Activated CD8-positive, alpha-beta memory T cell treated with anti-CD3 and anti-CD28 coated beads, Interleukin-2, amount 50 U/mL, for 4 hours (primary cell): ENCODE measurements around the gene AMPD2.
"Not testable (repeated sequence)": the region's sequence is repeated elsewhere in the genome, so short reads cannot be mapped to it uniquely, and the experiment has no call there.

Source experiments
- DNase-seq: peaks from one replicate; pipeline ENCODE4 v3.0.0-alpha.2; 2020

AMPD2 gene

GRCh38 chr1:109655615-109656519, 36.2 kb downstream of the AMPD2 start, which contains the start of gene GSTM4:
GSTM4 (plus strand) TSS chr1:109656099; CDS start chr1:109656390, 291 bp downstream.
- DNase-seq: peak; percentile 63

GRCh38 chr1:109657395-109657794, 37.8 kb downstream of the AMPD2 start:
- DNase-seq: no peak

- no peak for DNase-seq
Measured at GRCh38 chr1:109657970-109658369, 38.3 kb downstream of the AMPD2 start.

- no peak for DNase-seq
Measured at GRCh38 chr1:109658533-109659042, 39.0 kb downstream of the AMPD2 start.

- no peak for DNase-seq
Measured at GRCh38 chr1:109659145-109659544, 39.5 kb downstream of the AMPD2 start.

- DNase-seq: no peak
Measured at GRCh38 chr1:109659997-109660690, 40.5 kb downstream of the AMPD2 start.

GRCh38 chr1:109660691-109661026, 41.0 kb downstream of the AMPD2 start:
- not testable (repeated sequence) for DNase-seq

- DNase-seq: no peak
Measured at GRCh38 chr1:109661391-109661790, 41.8 kb downstream of the AMPD2 start.

GRCh38 chr1:109664671-109665070, 45.0 kb downstream of the AMPD2 start:
- DNase-seq: no peak

- DNase-seq: peak; percentile 80
Measured at GRCh38 chr1:109667452-109668122, 48.0 kb downstream of the AMPD2 start, which contains the start of gene GSTM2. GSTM2 (plus strand) TSS chr1:109668057; CDS start chr1:109668116, 59 bp downstream.

- DNase-seq: no peak
Measured at GRCh38 chr1:109668123-109668775, 48.6 kb downstream of the AMPD2 start.

- DNase-seq: no peak
Measured at GRCh38 chr1:109669246-109669948, 49.8 kb downstream of the AMPD2 start.

GRCh38 chr1:109669949-109670302, 50.3 kb downstream of the AMPD2 start:
- not testable (repeated sequence) for DNase-seq

GRCh38 chr1:109671067-109671466, 51.4 kb downstream of the AMPD2 start:
- no peak for DNase-seq

GRCh38 chr1:109673861-109674260, 54.2 kb downstream of the AMPD2 start:
- DNase-seq: not testable (repeated sequence)

- DNase-seq: not testable (repeated sequence)
Measured at GRCh38 chr1:109676683-109677381, 57.2 kb downstream of the AMPD2 start.

GRCh38 chr1:109677459-109677858, 57.8 kb downstream of the AMPD2 start:
- DNase-seq: no peak

- not testable (repeated sequence) for DNase-seq
Measured at GRCh38 chr1:109678637-109679036, 59.0 kb downstream of the AMPD2 start.
